NT2/D1 (cell line): ENCODE data around the gene OTOF.

Source experiments
- SUZ12 ChIP-seq: IDR thresholded peaks from 2 replicates; pipeline ENCODE4 v1.6.1; 2011; ENCODE audit not compliant: insufficient read length, insufficient read depth; ENCODE audit errors: extremely low read depth
- YY1 ChIP-seq: IDR thresholded peaks from 2 replicates; pipeline ENCODE4 v1.6.1; 2011; ENCODE audit not compliant: insufficient read length, insufficient read depth

DNA sequence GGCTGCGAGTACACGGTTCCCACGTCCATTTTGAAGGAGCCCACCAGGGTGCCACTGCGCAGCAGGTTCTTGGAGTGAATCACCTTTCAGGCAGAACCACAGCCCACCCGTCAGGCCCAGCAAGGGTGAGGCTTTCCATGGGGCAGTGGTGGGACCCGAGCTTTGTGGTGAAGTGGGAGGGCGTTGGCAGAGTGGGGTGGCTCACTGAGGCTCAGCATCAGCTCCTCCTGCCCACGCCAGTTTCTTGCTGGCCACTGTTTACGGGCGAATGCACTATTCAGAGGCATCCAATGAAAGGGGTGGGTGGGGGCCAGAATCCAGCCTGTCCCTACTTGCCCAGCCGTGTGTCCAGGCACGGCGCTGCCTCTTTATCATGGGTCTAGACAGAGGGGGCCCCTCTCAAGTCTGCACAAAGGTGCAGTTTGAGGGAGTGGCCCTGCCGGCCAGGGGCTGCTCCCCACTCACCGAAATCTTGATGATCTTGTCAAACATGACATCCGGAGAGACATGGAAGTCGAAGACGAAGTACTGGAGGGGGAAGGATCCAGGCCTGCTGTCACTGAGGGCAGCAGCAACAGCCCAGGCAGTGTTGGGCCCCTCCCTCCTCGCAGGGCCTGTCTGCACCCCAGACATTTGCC, 11.4 kb upstream of the OTOF start:
- TF ChIP-seq SUZ12 (no peak), YY1 (no peak)
